T-helper 2 cell treated with Interferon-gamma antibody and Interleukin-4, amounts not matched to agents 100 ng/mL and 5 ng/mL, for 36 hours (primary cell): ENCODE results near the gene SLC43A3. TPM values are rescaled to one million over a fixed set of nuclear protein-coding genes. Genes with fewer than 3 reads are reported as not detected.

Experiments
- intact Hi-C: fragments of 100-400 bp; cut with micrococcal nuclease; formaldehyde crosslinking; loops from one replicate; pipeline ENCODE4 v1.15.1; 2023
- total RNA-seq: library from RNA; stranded (reverse); gene quantifications from 2 replicates; pipeline ENCODE4 v1.2.3, GENCODE V29; 2022

The SLC43A3 gene
- total RNA-seq, 1 donor from 2014 or later, result 108 TPM

DNA sequence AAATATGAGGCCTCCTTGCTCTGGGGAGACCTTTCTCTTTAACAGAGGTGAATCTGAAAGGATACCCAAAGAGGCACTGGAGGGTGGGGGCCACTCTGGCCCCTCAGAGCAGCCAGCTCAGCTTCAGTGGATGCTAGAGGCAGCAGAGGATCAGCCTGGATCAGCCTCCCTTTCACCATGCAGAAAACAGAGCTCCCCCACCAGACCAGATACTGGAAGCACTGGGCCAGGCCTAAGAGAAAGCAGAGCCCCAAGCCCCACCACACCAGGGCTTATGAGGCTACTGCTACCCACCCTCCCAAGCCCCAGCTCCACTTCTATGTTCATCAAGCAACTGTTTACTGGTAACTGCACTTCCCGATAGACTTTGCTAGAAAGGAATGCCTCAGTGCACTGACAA, 4.0 kb upstream of the SLC43A3 start:
- intact Hi-C loops, result no loop called here

DNA sequence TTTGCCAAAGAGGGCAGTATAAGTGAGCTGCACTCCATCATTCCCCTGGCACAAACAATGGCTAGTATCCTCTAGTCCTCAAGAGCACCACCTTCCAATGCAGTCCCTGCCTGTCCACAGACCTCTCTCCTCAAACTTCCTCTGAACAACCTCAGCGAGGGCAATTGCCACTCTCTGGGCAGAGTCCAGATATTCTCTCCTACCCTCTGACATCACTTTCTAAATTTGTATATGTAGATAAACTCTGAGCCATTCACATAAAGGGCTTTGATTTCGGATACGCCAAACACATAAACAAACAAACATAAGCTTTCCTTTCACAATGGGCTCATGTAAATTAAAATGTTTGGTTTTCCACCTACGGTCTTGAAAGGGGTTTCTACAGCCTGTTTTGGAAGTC, 3.0 kb upstream of the SLC43A3 start:
- intact Hi-C loops, result loop anchor here (5.0 kb wide), 1 partner anchor 1147 kb away; the partner anchor contains the start of genes LPXN and ZFP91

- intact Hi-C loops, result loop anchor here (5.0 kb wide), 1 partner anchor 1149 kb away; the partner anchor contains the start of genes LPXN and ZFP91
Measured at GRCh38 chr11:57428643-57429042, 1.7 kb upstream of the SLC43A3 start.

- intact Hi-C loops, result loop anchor here (1.0 to 5.0 kb wide), 3 partner anchors 32 to 1150 kb away; partner anchors contain the start of genes LPXN, TIMM10 and ZFP91
Measured at GRCh38 chr11:57427727-57428082, 784 bp upstream of the SLC43A3 start.

- intact Hi-C loops, result loop anchor here (1.0 to 5.0 kb wide), 2 partner anchors 286 to 1151 kb away; partner anchors contain the start of genes LPXN, MED19, TMX2 and ZFP91
Measured at GRCh38 chr11:57426439-57426928, 437 bp downstream of the SLC43A3 start.

GRCh38 chr11:57425565-57426438, 1.1 kb downstream of the SLC43A3 start:
- intact Hi-C loops, result loop anchor here (1.0 to 5.0 kb wide), 5 partner anchors 91 to 1151 kb away; partner anchors contain the start of genes LPXN, MED19, SSRP1 and TMX2

GRCh38 chr11:57424792-57425564, 1.9 kb downstream of the SLC43A3 start:
- intact Hi-C loops, result loop anchor here (1.0 to 5.0 kb wide), 4 partner anchors 90 to 1152 kb away; partner anchors contain the start of genes LPXN, SSRP1, UBE2L6 and ZFP91

- intact Hi-C loops, result loop anchor here (2.0 kb wide), 2 partner anchors 89 to 143 kb away; partner anchors contain the start of genes SSRP1 and UBE2L6
Measured at GRCh38 chr11:57424137-57424791, 2.7 kb downstream of the SLC43A3 start.

GRCh38 chr11:57422669-57423068, 4.3 kb downstream of the SLC43A3 start:
- intact Hi-C loops, result no loop called here

DNA sequence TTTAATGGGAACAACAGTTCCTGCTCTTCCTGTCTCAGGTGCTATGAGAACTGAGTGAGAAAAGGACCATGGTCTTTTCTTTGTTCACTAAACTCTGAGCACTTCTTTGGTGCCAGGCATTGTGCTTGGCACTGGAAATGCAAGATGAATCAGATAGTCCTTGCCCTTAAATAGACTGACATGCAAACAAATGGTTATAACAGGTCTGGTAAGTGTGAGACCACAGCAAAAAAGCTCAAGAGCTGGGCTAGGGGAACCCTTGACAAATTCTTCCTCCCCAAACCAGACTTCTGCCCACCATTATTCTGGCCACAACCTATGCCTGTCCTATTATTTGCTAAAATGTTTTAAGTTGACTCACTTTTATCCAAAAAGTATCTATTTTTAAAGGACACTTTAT, 5.1 kb downstream of the SLC43A3 start:
- intact Hi-C loops, result no loop called here

DNA sequence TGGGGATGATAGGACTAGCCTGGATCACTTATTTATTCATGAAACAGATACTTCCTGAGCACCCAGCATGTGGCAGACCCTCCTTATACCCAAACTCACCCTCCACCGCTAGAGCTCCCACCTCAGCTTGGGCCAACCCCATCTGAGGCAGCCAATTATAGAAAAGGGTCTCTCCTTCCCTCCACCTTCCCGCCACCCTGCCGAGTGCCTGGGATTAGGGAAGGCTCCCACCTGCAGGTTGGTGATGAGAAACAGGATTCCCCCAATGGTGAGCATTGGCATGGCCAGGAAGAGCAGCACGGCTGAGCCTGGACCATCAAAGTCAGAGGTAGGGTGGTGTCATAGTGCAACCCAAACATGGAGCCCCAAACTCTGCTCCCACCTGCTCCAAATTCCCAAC, 5.9 kb downstream of the SLC43A3 start:
- intact Hi-C loops, result no loop called here

DNA sequence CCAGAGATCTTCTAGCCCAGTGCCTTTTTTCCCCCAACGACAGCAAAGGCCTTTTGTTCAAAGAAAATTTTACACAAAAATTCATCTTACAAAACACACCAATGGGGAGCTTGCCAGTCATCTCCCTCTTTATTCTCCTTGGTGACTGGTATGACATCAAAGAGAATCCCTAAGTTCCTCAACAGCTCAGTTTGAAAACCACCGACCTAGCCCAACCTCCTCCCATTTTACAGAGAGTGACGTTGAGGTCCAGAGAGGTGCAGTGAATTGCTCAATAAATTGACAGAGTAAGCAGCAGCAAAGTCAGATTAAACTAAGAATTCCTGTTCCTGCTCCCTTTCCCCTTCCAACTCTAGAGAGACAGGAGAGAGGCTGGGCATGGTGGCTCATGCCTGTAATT, 7.8 kb downstream of the SLC43A3 start:
- intact Hi-C loops, result no loop called here

- intact Hi-C loops, result no loop called here
Measured at GRCh38 chr11:57418131-57418530, 8.8 kb downstream of the SLC43A3 start.

- intact Hi-C loops, result no loop called here
Measured at GRCh38 chr11:57417056-57417455, 9.9 kb downstream of the SLC43A3 start.

DNA sequence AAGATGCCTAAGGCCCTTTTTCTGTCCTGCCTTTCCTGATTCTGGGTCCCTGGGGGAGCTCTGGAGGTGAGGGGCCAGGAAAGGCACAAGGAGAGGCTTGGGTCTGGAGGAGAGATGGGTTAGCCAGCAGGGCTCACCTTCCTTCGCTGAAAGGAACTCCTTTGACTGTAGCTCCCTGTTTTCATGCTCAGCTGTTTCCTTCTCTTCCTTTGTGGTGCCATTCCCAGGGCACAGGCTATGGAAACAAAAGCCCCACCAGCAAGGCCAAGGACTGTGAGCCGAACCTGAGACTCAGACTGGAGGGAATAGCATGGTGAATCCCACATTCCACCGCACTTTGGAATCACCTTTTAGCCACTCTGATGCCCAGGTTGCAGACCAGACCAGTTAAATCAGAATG, 10.5 kb downstream of the SLC43A3 start:
- intact Hi-C loops, result no loop called here

GRCh38 chr11:57414612-57415212, 12.2 kb downstream of the SLC43A3 start:
- intact Hi-C loops, result no loop called here

DNA sequence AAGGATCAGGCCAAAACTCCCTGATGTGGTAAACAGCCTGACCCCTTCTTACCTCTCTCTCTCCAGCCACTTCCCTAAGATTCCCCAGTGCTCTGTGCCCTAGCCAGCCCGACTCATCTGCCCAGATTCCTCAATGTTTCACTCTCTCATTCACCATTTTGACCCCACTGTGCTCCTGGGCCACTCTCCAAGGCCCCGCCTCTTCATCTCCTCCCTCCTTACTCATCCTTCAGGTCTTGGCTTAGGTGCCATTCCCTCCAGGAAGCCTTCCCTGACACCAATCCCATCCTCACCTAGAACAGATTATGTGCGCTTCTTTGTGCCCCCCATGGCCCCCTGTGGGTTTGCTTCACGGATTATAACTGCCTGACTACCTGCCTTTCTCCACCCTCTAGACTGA, 13.2 kb downstream of the SLC43A3 start:
- intact Hi-C loops, result no loop called here

DNA sequence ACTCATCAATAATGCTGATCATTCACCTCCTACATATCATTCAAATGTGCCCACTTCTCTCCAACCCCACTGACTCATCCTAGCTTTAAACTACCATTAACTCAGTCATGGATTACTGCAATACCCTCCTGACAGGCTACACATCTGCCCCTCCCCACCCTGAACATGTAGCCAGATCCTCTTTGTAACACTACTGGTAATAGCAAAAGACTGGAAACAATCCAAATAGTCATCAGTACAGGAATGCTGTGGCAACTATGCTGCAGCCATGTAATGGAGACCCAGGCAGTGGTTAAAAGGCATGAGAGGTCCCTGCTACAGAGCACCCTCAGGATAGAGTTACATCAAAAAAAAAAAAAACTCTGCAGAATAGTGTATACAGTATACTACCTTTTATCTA, 16.6 kb downstream of the SLC43A3 start:
- intact Hi-C loops, result no loop called here

DNA sequence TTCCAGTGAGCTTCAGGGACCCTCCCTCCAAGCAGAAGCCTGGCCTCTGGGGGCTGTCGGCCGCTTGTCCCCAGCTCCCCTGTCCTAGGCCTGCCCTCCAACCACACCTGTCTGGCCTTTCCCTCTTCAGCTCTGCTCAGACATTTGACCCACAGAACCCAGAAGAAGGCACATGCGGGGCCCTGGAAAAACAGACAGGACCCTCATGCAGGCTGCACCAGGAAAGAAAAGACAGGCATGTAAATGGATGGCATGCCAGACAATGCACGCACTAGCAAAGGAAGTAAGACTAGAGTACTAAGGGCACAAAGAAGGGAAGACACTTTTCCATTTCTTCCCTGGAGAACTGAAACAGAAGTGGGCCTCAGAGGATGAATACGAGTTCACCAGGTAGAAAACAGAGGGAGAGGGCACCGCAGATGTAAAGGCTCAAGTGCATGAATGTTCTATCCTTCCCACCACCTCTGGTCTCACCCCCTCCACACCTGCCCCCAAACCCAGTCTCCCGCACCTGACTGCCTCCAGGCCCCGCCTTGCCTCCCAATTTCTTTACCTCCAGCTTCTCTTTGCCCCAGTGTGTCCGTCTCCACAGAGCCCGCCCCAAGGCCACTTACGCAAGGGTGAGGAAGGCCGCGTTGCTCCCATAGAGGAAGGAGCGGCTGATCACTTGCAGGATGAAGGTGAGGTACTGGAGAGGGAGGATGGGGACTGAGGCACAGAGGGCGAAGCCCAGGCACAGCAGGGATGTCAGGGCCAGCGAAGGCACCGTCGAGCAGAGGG, 17.4 kb downstream of the SLC43A3 start:
- intact Hi-C loops, result no loop called here

DNA sequence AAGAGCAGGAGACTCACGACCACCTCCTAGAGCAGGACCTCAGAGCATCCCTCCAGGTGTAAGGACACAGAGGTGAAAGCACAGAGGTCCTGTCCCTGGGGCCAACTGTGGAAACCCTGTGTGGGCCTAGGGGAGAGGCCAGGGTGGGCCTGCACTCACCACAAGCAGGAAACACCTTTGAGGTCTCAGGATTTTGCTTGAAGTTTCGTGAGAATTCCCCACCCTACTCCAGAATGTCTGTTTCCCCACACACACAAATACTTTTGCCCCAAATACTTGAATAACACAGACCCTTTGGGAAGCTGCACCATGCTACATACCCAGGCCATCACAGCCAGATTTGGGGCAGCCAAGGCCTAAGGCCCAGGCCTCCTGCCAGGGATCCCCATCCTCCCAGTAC, 18.1 kb downstream of the SLC43A3 start:
- intact Hi-C loops, result no loop called here
